ENCODE measurements around the gene SMPD1. TPM values are rescaled to one million over a fixed set of nuclear protein-coding genes. Genes with fewer than 3 reads are reported as not detected.
A peak's percentile ranks its signal among the peaks of the same experiment; 100 is the strongest.

SMPD1 gene
- total RNA-seq, 2 experiments from 2014 or later = 55.1 to 58.5 TPM

DNA sequence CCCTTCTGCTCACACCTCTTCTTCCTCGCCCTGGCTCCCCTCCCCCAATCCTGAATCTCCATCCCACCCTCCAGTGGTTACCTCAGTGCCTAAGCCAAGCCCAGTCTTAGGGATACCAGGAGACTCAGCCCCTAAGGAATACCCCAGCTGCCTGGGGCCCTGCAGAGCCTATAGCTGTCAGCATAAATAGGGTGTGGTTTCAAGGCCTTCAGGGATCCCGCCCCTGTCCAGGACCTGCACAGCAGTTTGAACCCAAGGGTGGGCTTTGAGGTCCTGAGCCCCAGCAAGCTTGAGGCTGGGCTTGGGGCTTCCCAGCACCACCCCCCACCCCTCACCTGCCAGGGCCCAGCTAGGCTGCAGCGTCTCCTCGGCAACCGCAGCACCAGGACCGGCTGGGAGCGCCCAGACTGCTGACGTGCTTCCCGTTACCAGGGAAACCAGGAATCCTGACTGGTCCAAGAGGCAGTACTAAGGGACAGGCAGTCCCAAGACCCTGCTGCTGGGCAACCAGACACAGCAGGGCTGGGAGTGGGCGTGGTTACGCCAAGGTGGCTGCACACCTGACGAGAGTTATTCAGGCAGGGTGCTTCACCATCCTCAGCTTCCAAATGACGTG, 14.9 kb downstream of the SMPD1 start:
- Mint-ChIP-seq H3K36me3 (ENCODE audit: low read depth) (peaks cover 28% of the 10 kb centered on the region), H3K9me3 (no peaks in the 10 kb centered on the region), H3K27me3 (no peaks in the 10 kb centered on the region), H3K4me1 (peaks cover 65% of the 10 kb centered on the region), H3K27ac (no peak overlapping the region), H3K4me3 (no peak overlapping the region)
- POLR2A ChIA-PET = interaction anchor here (1.0 to 9.9 kb wide), 4 partner anchors 11 to 76 kb away, joined by 3 to 143 read pairs (median 30); partner anchors contain the start of genes APBB1, ARFIP2, SMPD1 and TIMM10B
- DNase-seq = no peak
- CTCF ChIA-PET = no interaction called here

GRCh38 chr11:6405846-6406245, 15.6 kb downstream of the SMPD1 start:
- no peak for DNase-seq
- Mint-ChIP-seq H3K4me3 (no peak overlapping the region), H3K27ac (no peak overlapping the region), H3K9me3 (no peaks in the 10 kb centered on the region), H3K36me3 (ENCODE audit: low read depth) (peaks cover 26% of the 10 kb centered on the region), H3K27me3 (no peaks in the 10 kb centered on the region), H3K4me1 (peaks cover 62% of the 10 kb centered on the region)
- POLR2A ChIA-PET = interaction anchor here (1.0 to 9.9 kb wide), 4 partner anchors 10 to 14 kb away, joined by 3 to 143 read pairs (median 6); partner anchors contain the start of genes APBB1 and SMPD1
- CTCF ChIA-PET = interaction anchor here (1.2 kb wide), 1 partner anchor 26 kb away, joined by 3 read pairs; no protein-coding TSS in a partner anchor

DNA sequence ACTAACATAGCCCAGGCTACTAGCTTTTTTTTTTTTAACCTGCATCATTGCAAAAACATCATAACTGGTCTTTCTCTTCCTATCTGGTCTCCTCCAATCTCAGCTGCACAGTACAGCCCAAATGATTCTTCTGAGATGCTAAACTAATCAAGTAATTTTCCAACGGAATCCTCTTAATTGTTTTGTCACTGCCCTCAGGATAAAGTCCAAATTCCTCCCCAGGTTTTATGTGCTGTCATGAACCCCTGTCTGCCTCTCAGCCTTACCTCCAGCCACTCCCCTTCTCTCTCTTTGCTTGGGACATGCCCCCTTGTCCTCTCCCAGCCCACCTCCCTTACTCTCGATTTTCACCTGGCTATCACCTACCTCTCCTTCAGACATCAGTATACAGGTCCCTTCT, 16.1 kb downstream of the SMPD1 start:
- POLR2A ChIA-PET = interaction anchor here (1.0 to 9.9 kb wide), 4 partner anchors 10 to 15 kb away, joined by 3 to 143 read pairs (median 6); partner anchors contain the start of genes APBB1 and SMPD1
- Mint-ChIP-seq H3K36me3 (ENCODE audit: low read depth) (peaks cover 23% of the 10 kb centered on the region), H3K4me3 (no peak overlapping the region), H3K27ac (no peak overlapping the region), H3K27me3 (no peaks in the 10 kb centered on the region), H3K9me3 (no peaks in the 10 kb centered on the region), H3K4me1 (peaks cover 58% of the 10 kb centered on the region)
- CTCF ChIA-PET = interaction anchor here (1.1 to 1.2 kb wide), 2 partner anchors 16 to 27 kb away, joined by 3 read pairs; partner anchors contain the start of gene SMPD1
- DNase-seq = no peak

- peaks cover 29% of the 10 kb centered on the region for H3K4me1 Mint-ChIP-seq
- H3K9me3 Mint-ChIP-seq = no peaks in the 10 kb centered on the region
- no peaks in the 10 kb centered on the region for H3K27me3 Mint-ChIP-seq
- no peak for DNase-seq
- H3K27ac Mint-ChIP-seq = no peak overlapping the region
- CTCF ChIA-PET = interaction anchor here (1.3 to 1.6 kb wide), 2 partner anchors 10 to 32 kb away, joined by 3 to 8 read pairs; no protein-coding TSS in a partner anchor
- peaks cover 21% of the 10 kb centered on the region for H3K36me3 Mint-ChIP-seq (ENCODE audit: low read depth)
- no peak overlapping the region for H3K4me3 Mint-ChIP-seq
- POLR2A ChIA-PET = interaction anchor here (1.5 to 2.6 kb wide), 3 partner anchors 8 to 20 kb away, joined by 4 to 13 read pairs (median 7); partner anchors contain the start of genes APBB1 and SMPD1
These were observed 20.6 kb downstream of the SMPD1 start for GRCh38 chr11:6410695-6411430.

DNA sequence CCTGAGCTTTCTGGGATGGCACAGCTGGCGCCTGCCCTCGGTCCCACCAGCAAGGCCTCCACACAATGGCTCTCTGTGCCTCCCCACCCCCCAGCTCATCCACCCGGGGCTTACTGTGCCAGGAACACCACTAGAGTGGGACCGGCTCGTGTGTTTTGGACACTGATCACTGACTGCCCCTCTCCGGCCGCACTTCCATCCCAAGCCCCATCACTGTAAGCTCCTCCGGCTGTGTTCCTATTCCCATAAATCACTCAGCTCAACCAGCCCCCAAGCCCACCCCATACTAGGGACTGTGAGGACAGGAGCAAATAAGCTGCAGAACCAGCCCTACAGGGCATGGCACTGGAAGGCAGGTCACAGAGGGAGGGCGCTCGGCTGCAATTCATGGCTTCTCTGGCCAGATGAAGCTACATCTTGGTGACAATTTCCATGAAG, 21.3 kb downstream of the SMPD1 start:
- peaks cover 21% of the 10 kb centered on the region for H3K36me3 Mint-ChIP-seq (ENCODE audit: low read depth)
- no peak overlapping the region for H3K4me3 Mint-ChIP-seq
- ChIA-PET CTCF (interaction anchor here (1.3 to 1.6 kb wide), 2 partner anchors 9 to 32 kb away, joined by 3 to 8 read pairs; no protein-coding TSS in a partner anchor), POLR2A (interaction anchor here (1.5 to 2.4 kb wide), 2 partner anchors 9 to 21 kb away, joined by 4 to 13 read pairs; partner anchors contain the start of gene SMPD1)
- H3K27me3 Mint-ChIP-seq = no peaks in the 10 kb centered on the region
- DNase-seq = no peak
- H3K27ac Mint-ChIP-seq = no peak overlapping the region
- H3K4me1 Mint-ChIP-seq = peaks cover 22% of the 10 kb centered on the region
- no peaks in the 10 kb centered on the region for H3K9me3 Mint-ChIP-seq

DNA sequence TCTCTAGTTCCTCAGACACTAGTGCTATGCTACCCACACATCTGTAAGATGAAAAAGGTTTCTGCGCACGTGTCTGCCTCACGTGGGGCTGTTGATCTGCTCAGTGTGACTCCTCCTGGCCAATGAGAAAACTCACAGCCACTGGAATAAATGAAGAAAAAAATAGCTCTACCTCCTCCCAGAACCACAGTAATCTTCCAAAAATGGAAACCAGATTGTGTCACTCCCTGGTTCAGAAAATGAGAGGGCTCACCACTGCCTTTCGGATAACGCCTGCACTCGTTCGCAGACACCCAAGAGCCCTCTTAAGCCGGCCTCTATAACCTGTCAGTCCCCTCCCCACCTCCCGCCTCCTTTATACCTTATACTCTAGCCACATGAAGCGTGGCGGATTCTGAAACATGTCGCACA, 23.5 kb downstream of the SMPD1 start:
- DNase-seq = peak; percentile 39
- Mint-ChIP-seq H3K4me3 (no peak overlapping the region), H3K36me3 (ENCODE audit: low read depth) (peaks cover 17% of the 10 kb centered on the region), H3K27me3 (no peaks in the 10 kb centered on the region), H3K9me3 (no peaks in the 10 kb centered on the region), H3K27ac (no peak overlapping the region), H3K4me1 (peaks cover 9% of the 10 kb centered on the region)
- ChIA-PET CTCF (interaction anchor here (0.7 to 2.2 kb wide), 5 partner anchors 11 to 135 kb away, joined by 3 to 10 read pairs (median 5); partner anchors contain the start of gene SMPD1), POLR2A (interaction anchor here (0.8 to 2.5 kb wide), 5 partner anchors 11 to 205 kb away, joined by 3 to 27 read pairs (median 5); partner anchors contain the start of genes ARFIP2, SMPD1, TIMM10B and TPP1)

- H3K4me1 Mint-ChIP-seq = peaks cover 10% of the 10 kb centered on the region
- ChIA-PET CTCF (interaction anchor here (1.2 to 2.2 kb wide), 2 partner anchors 13 to 29 kb away, joined by 4 to 10 read pairs; no protein-coding TSS in a partner anchor), POLR2A (interaction anchor here (1.3 to 2.5 kb wide), 3 partner anchors 12 to 66 kb away, joined by 3 to 27 read pairs (median 10); partner anchors contain the start of genes ARFIP2, SMPD1 and TIMM10B)
- peaks cover 7% of the 10 kb centered on the region for H3K36me3 Mint-ChIP-seq (ENCODE audit: low read depth)
- no peaks in the 10 kb centered on the region for H3K9me3 Mint-ChIP-seq
- DNase-seq = peak; percentile 48
- H3K4me3 Mint-ChIP-seq = no peak overlapping the region
- H3K27ac Mint-ChIP-seq = no peak overlapping the region
- no peaks in the 10 kb centered on the region for H3K27me3 Mint-ChIP-seq
These were observed 24.6 kb downstream of the SMPD1 start for GRCh38 chr11:6414874-6415328.

DNA sequence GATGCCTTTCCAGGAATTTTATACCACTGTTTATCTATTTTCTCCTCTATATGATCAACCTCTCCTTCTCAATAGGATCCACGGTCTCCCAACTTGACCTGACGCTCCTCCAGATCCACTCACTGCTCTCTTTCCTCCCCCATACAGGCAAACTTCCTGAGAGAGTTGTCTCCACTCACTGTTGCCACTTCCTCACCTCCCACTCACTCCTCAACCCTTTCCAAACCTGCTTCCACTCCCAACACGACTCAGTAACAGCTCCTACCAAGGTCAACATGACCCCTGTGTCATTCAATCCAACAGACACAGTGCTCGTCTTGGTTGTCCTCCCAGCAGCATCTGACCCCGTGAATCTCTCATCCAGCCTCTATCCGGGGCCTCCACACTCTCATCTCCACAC, 25.5 kb downstream of the SMPD1 start:
- peaks cover 2% of the 10 kb centered on the region for H3K36me3 Mint-ChIP-seq (ENCODE audit: low read depth)
- ChIA-PET CTCF (interaction anchor here (1.2 kb wide), 1 partner anchor 13 kb away, joined by 4 read pairs; no protein-coding TSS in a partner anchor), POLR2A (interaction anchor here (0.9 to 6.1 kb wide), 4 partner anchors 10 to 70 kb away, joined by 3 to 56 read pairs (median 3); partner anchors contain the start of gene SMPD1)
- peaks cover 1% of the 10 kb centered on the region for H3K27me3 Mint-ChIP-seq
- H3K27ac Mint-ChIP-seq = no peak overlapping the region
- H3K9me3 Mint-ChIP-seq = no peaks in the 10 kb centered on the region
- DNase-seq = no peak
- H3K4me1 Mint-ChIP-seq = peaks cover 10% of the 10 kb centered on the region
- H3K4me3 Mint-ChIP-seq = no peak overlapping the region

DNA sequence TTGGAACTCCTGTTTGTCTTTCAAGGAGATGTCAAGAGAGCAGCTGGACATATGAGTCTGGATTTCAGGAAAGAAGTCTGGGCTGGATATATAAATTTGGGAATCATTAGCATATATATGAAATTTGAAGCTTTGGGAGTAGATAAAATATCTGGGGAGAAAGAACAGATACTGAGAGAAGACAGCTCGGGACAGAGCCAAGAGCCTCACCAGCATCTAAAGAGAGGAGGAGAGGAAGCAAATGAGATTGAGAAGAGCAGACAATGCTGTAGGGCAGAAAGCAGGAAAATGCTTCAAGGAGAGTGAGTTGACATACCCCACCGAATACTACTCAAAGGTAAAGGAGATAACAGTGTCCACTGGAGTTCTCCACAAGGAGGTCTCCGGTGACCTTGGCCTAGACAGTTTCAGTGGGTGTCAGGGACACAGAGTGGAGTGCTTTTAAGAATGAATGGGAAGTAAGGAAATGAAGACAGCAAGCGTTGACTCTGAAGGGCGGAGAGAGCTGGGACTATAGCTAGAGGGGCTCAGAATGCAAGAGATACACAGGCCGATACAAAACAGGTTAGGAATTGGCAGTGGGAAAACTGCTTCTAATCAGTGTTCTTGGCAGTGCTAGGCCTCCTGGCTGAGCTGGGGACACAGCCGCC, 27.8 kb downstream of the SMPD1 start:
- Mint-ChIP-seq H3K27me3 (peaks cover 17% of the 10 kb centered on the region), H3K36me3 (ENCODE audit: low read depth) (no peaks in the 10 kb centered on the region), H3K27ac (no peak overlapping the region), H3K9me3 (no peaks in the 10 kb centered on the region), H3K4me3 (no peak overlapping the region), H3K4me1 (peaks cover 7% of the 10 kb centered on the region)
- CTCF ChIA-PET = interaction anchor here (0.9 to 3.8 kb wide), 4 partner anchors 22 to 167 kb away, joined by 3 to 36 read pairs (median 15); partner anchors contain the start of genes HPX and SMPD1
- DNase-seq = no peak
- POLR2A ChIA-PET = interaction anchor here (1.1 to 6.1 kb wide), 12 partner anchors 8 to 200 kb away, joined by 3 to 56 read pairs (median 8); partner anchors contain the start of genes SMPD1 and TPP1

DNA sequence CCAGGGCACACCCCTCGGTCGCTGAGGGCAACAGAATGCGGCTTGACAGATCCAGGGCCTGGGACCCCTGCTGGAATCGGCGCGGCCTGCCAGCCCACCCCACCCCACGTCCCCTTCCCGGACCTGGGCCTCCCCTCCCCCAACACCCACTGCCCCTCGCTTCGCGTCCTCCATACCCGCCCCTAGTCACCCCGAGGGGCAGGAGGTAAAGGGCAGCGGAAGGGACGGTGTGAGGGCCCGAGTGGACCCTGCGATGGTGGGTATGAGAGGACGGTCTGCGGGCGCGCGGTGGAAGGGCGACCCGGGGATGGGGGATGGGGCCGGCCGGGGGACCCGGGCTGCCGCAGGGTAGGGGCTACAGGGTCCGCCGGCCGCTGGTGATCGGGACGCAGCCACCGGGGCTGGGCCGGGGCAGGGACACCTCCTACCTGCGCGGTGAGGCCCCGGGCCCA, 28.3 kb downstream of the SMPD1 start:
- DNase-seq = no peak
- Mint-ChIP-seq H3K4me1 (peaks cover 4% of the 10 kb centered on the region), H3K36me3 (ENCODE audit: low read depth) (no peaks in the 10 kb centered on the region), H3K27me3 (peaks cover 23% of the 10 kb centered on the region), H3K27ac (peak overlapping the region; percentile 17), H3K4me3 (no peak overlapping the region), H3K9me3 (no peaks in the 10 kb centered on the region)
- ChIA-PET POLR2A (interaction anchor here (0.7 to 6.1 kb wide), 19 partner anchors 9 to 266 kb away, joined by 3 to 56 read pairs (median 7); partner anchors contain the start of genes ARFIP2, CAVIN3, SMPD1 and TAF10), CTCF (interaction anchor here (0.9 to 6.2 kb wide), 8 partner anchors 16 to 167 kb away, joined by 3 to 36 read pairs (median 8); partner anchors contain the start of genes ARFIP2, HPX, SMPD1 and TIMM10B)

DNA sequence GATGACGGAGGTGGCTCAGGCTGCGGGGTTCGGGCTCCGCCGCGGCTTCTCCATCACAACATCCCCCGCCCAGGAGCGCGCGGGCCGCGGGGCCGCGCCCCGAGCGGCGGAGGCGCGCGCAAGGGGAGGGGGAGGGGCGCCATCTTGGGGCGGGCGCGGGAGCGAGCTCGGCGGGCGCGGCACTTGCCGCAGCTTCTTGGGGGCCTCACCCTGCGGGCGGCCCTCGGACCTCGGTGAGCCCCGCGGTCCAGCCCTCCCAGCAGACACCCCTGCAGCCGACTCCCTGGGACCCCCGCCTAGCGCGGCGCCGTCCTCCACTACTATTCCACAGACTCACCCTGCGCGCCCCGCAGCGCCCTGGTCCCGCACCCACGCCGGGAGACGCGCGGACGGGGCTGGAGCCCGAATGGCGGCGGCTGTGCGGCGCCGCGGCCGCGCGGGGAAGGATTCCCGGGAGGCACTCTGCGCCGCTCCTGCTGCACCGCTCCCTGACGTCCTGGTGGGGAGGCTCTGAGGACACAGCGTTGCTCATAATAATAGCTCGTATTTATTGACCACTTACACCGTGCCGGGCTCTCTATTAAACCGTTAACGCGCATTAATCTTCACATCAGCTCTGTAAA, 28.8 kb downstream of the SMPD1 start, which contains the start of gene APBB1:
Gene APBB1 (minus strand): TSS at position 86 of the 623 bp plus-strand sequence. CDS start 7,747 bp downstream, outside the sequence.
- Mint-ChIP-seq H3K36me3 (ENCODE audit: low read depth) (no peaks in the 10 kb centered on the region), H3K27ac (peak within 1 kb of the TSS; percentile 17), H3K4me3 (peak within 1 kb of the TSS; percentile 75), H3K9me3 (no peaks in the 10 kb centered on the region), H3K27me3 (peaks cover 28% of the 10 kb centered on the region), H3K4me1 (peaks cover 4% of the 10 kb centered on the region)
- DNase-seq = peak; percentile 78
- ChIA-PET CTCF (interaction anchor here (0.9 to 6.2 kb wide), 9 partner anchors 17 to 168 kb away, joined by 3 to 36 read pairs (median 5); partner anchors contain the start of genes ARFIP2, HPX, SMPD1 and TIMM10B), POLR2A (interaction anchor here (0.7 to 6.1 kb wide), 21 partner anchors 9 to 326 kb away, joined by 3 to 56 read pairs (median 7); partner anchors contain the start of genes ARFIP2, CAVIN3, SMPD1 and TAF10)
